GM12878 (cell line): ENCODE results near the gene ECM1. TPM values are rescaled to one million over a fixed set of nuclear protein-coding genes. Genes with fewer than 3 reads are reported as not detected.

Experiments used
- ATAC-seq: fragments of 200-7000 bp; cut with Tn5 transposase; 3 replicates; pipeline ENCODE4 v1.9.1; 2020; ENCODE audit warnings: mild to moderate bottlenecking, moderate library complexity
- BruUV-seq: library from RNA; stranded (reverse); fragments of 400-500 nt; replicated peaks from 2 replicates; lab custom pipeline; 2021; lab: Mats Ljungman, UMichigan
- CTCF ChIA-PET: fragments of 300-600 bp; sonication (Branson Sonifier 250); formaldehyde crosslinking; extraction: SDS; loops from one replicate; lab custom pipeline; 2021; ENCODE audit warnings: inconsistent platforms; lab: Yijun Ruan, JAX
- POLR2A ChIA-PET: fragments of 350-600 bp; formaldehyde crosslinking; extraction: SDS; loops from one replicate; lab custom pipeline; 2021; ENCODE audit warnings: inconsistent platforms; lab: Charles Lee
- RAD21 ChIA-PET: fragments of 300-600 bp; sonication (Branson Sonifier 250); formaldehyde crosslinking; loops from one replicate; lab custom pipeline; 2023; ENCODE audit warnings: antibody characterized with exemption; ENCODE audit not compliant: unreplicated experiment; lab: Charles Lee
- SMC1A ChIA-PET: fragments of 300-600 bp; sonication (Branson Sonifier 250); formaldehyde crosslinking; loops from one replicate; lab custom pipeline; 2023; ENCODE audit not compliant: unreplicated experiment, uncharacterized antibody; lab: Charles Lee
- DNase-seq: peaks from one replicate; pipeline ENCODE4 v3.0.0-alpha.2; 2011; ENCODE audit warnings: low read depth, low spot score
- FAIRE-seq: peaks from 3 replicates; lab custom pipeline; 2011; peaks lifted over from hg19 to GRCh38; lab: Jason Lieb, UNC
- H2AFZ ChIP-seq: 2 replicates; pipeline ENCODE4 v1.6.0; 2011; ENCODE audit warnings: low read depth, low read length, control low read depth; ENCODE audit not compliant: control insufficient read depth
- H3K27ac ChIP-seq: 2 replicates; pipeline ENCODE4 v1.5.1; 2011; ENCODE audit warnings: control low read depth; ENCODE audit not compliant: control insufficient read depth, insufficient read depth
- H3K27me3 ChIP-seq, 2 experiments: replicated peaks in 1 of 2; 2 replicates each; pipeline versions ENCODE4 v1.6.0 to v1.6.1; 2011; ENCODE audit warnings: low read length in 1 of 2; ENCODE audit not compliant: control insufficient read depth in 2 of 2, insufficient read depth in 2 of 2
- H3K36me3 ChIP-seq, 2 experiments: 2 replicates each; pipeline ENCODE4 v1.5.1; 2011; ENCODE audit warnings: low read length in 1 of 2; ENCODE audit not compliant: control insufficient read depth in 2 of 2, insufficient read depth in 2 of 2
- H3K4me1 ChIP-seq: 2 replicates; pipeline ENCODE4 v1.6.1; 2011; ENCODE audit warnings: mild to moderate bottlenecking, low read length, moderate library complexity, mixed read lengths; ENCODE audit not compliant: control insufficient read depth, insufficient read depth
- H3K4me2 ChIP-seq: 2 replicates; pipeline ENCODE4 v1.6.0; 2011; ENCODE audit warnings: control low read depth; ENCODE audit not compliant: control insufficient read depth, insufficient read depth
- H3K4me3 ChIP-seq: fragments of 200-600 bp; sonication (generic); 2 replicates; pipeline ENCODE4 v1.5.1; 2016
- H3K79me2 ChIP-seq: 2 replicates; pipeline ENCODE4 v1.6.0; 2011; ENCODE audit warnings: low read length; ENCODE audit not compliant: control insufficient read depth, insufficient read depth
- H3K9ac ChIP-seq: 2 replicates; pipeline ENCODE4 v1.8.0; 2011; ENCODE audit warnings: low read length, control low read depth, mixed read lengths; ENCODE audit not compliant: control insufficient read depth, insufficient read depth
- H3K9me3 ChIP-seq: replicated peaks from 3 replicates; pipeline ENCODE4 v1.5.1; 2011; ENCODE audit warnings: mild to moderate bottlenecking, low read length; ENCODE audit not compliant: control insufficient read depth, insufficient read depth
- H4K20me1 ChIP-seq: 2 replicates; pipeline ENCODE4 v1.6.0; 2011; ENCODE audit not compliant: control insufficient read depth, insufficient read depth
- CBX5 ChIP-seq: sonication (generic); IDR thresholded peaks from 2 replicates; pipeline ENCODE4 v1.6.1; 2016; ENCODE audit warnings: low read depth, moderate library complexity, mild to moderate bottlenecking, inconsistent platforms
- CHD1 ChIP-seq: IDR thresholded peaks from 2 replicates; pipeline ENCODE4 v1.6.1; 2012; ENCODE audit warnings: low read depth, low read length, improper control_type of control experiment
- ESRRA ChIP-seq: IDR thresholded peaks from 2 replicates; pipeline ENCODE4 v1.6.1; 2012; ENCODE audit warnings: mild to moderate bottlenecking, low read length, improper control_type of control experiment
- MXI1 ChIP-seq: fragments of 150-350 bp; IDR thresholded peaks from 2 replicates; pipeline ENCODE4 v1.6.1; 2011; ENCODE audit warnings: low read depth, mild to moderate bottlenecking, inconsistent platforms, low read length, improper control_type of control experiment
- RAD21 ChIP-seq: IDR thresholded peaks from 2 replicates; pipeline ENCODE4 v1.6.1; 2011; ENCODE audit warnings: mild to moderate bottlenecking, low read depth, low read length, moderate library complexity; ENCODE audit not compliant: insufficient read depth
- SMAD5 ChIP-seq: IDR thresholded peaks from 2 replicates; pipeline ENCODE4 v1.6.1; 2016; ENCODE audit warnings: antibody characterized with exemption, low read depth
- SMC3 ChIP-seq: IDR thresholded peaks from 2 replicates; pipeline ENCODE4 v1.6.1; 2011; ENCODE audit warnings: low read length, improper control_type of control experiment, borderline replicate concordance
- SP1 ChIP-seq: IDR thresholded peaks from one replicate; pipeline ENCODE4 v1.6.1; 2011; ENCODE audit warnings: low read depth, low read length
- SUPT20H ChIP-seq: IDR thresholded peaks from 2 replicates; pipeline ENCODE4 v1.6.1; 2011; ENCODE audit warnings: low read depth, mild to moderate bottlenecking, low read length, moderate library complexity, borderline replicate concordance; ENCODE audit not compliant: control insufficient read depth
- ZNF217 ChIP-seq: fragments of 450-650 bp; IDR thresholded peaks from 2 replicates; pipeline ENCODE4 v1.6.1; 2017; ENCODE audit warnings: antibody characterized with exemption, mild to moderate bottlenecking
- ZNF384 ChIP-seq: IDR thresholded peaks from 2 replicates; pipeline ENCODE4 v1.6.1; 2012; ENCODE audit warnings: low read depth, mild to moderate bottlenecking, low read length, improper control_type of control experiment, borderline replicate concordance
- ZNF687 ChIP-seq: fragments of 450-650 bp; IDR thresholded peaks from 2 replicates; pipeline ENCODE4 v1.6.1; 2017; ENCODE audit warnings: mild to moderate bottlenecking, moderate library complexity
- WGBS: methylation state at CpG from one replicate; pipeline ENCODE4 v1.1.6; 2016; ENCODE audit warnings: low lambda C conversion rate; ENCODE audit not compliant: insufficient replicate concordance, insufficient coverage; ENCODE audit errors: missing lambda C conversion rate; 5-methylcytosine and 5-hydroxymethylcytosine counted together
- in situ Hi-C: fragments of 300-500 bp; cut with MboI; formaldehyde crosslinking; loops from 9 replicates; pipeline ENCODE4 v1.14.3; 2018; ENCODE audit warnings: mixed read lengths
- intact Hi-C: fragments of 100-400 bp; cut with micrococcal nuclease; formaldehyde crosslinking; loops from one replicate; pipeline ENCODE4 v1.14.2; 2022; ENCODE audit not compliant: unreplicated experiment
- polyA plus RNA-seq, 11 experiments: library from polyadenylated mRNA; depleted of rRNA in 4 of 11; unstranded in 6 of 11; stranded (reverse) in 5 of 11; fragments of >200 nt; fragmentation: Nextera tagmentation in 4 of 11; fragmentation: Illumina TruSeq in 1 of 11; extraction: Ambion mirVana in 4 of 11; extraction: Trizol in 1 of 11; gene quantifications; 1 replicate in 1 of 11; 2 replicates in 10 of 11; pipeline versions ENCODE4 v1.2.1 to v1.2.3, GENCODE V29; 2011 to 2016; ENCODE audit warnings: inconsistent platforms in 2 of 11, missing spikeins in 2 of 11, low read depth in 1 of 11
- total RNA-seq, 4 experiments: library from RNA; depleted of rRNA in 3 of 4; stranded (reverse); fragments of >200 nt in 3 of 4; fragmentation: Illumina TruSeq in 1 of 4; extraction: Trizol in 1 of 4; gene quantifications; 2 replicates each; pipeline versions ENCODE4 v1.2.1 to v1.2.3, GENCODE V29; 2013 to 2021
- TF ChIP-seq, protein P1 (sequence below): fragments of 450-650 bp; formaldehyde crosslinking; IDR thresholded peaks from 2 replicates; pipeline ENCODE4 v1.4.0; 2022; ENCODE audit warnings: mild to moderate bottlenecking, moderate library complexity
- TF ChIP-seq, protein P2 (sequence below): fragments of 450-650 bp; IDR thresholded peaks from 2 replicates; pipeline ENCODE4 v1.6.1; 2018; ENCODE audit warnings: mild to moderate bottlenecking, low read depth, moderate library complexity; ENCODE audit not compliant: partially characterized antibody

ECM1 gene
- total and polyA plus RNA-seq, 10 of the 15 experiments (the other 5 are each of a cell fraction or from before 2014, with no cell fraction given) = 0.06 to 1.3 (median 0.60) TPM

DNA sequence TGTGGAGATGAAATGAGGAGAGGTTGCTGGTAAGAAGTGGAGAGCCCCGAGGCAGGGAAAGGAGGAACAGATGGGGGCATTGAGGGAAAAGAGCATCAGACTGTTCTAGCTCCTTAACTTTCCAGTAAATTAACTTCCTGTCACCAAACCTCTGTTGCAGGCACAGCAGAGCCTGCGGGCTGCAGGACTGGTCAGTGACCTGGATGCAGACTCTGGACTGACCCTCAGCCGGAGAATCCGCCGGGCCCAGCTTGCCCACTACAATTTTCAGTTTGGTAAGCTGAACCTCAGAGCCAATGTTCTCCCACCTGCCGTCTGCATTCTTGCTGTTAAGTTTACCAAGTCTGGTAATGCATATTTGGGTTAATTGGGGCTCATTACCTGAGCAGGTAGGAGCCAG lies 2.5 kb upstream of the ECM1 start:
- no TSS peak for BruUV-seq
- in situ Hi-C loops = no loop called here
- SMC1A ChIA-PET = no interaction called here
- H3K27ac ChIP-seq = no peak overlapping the region
- no peak for TF ChIP-seq ZNF217
- no peak for TF ChIP-seq MXI1
- no peak for TF ChIP-seq ZNF384
- TF ChIP-seq, protein P1, sequence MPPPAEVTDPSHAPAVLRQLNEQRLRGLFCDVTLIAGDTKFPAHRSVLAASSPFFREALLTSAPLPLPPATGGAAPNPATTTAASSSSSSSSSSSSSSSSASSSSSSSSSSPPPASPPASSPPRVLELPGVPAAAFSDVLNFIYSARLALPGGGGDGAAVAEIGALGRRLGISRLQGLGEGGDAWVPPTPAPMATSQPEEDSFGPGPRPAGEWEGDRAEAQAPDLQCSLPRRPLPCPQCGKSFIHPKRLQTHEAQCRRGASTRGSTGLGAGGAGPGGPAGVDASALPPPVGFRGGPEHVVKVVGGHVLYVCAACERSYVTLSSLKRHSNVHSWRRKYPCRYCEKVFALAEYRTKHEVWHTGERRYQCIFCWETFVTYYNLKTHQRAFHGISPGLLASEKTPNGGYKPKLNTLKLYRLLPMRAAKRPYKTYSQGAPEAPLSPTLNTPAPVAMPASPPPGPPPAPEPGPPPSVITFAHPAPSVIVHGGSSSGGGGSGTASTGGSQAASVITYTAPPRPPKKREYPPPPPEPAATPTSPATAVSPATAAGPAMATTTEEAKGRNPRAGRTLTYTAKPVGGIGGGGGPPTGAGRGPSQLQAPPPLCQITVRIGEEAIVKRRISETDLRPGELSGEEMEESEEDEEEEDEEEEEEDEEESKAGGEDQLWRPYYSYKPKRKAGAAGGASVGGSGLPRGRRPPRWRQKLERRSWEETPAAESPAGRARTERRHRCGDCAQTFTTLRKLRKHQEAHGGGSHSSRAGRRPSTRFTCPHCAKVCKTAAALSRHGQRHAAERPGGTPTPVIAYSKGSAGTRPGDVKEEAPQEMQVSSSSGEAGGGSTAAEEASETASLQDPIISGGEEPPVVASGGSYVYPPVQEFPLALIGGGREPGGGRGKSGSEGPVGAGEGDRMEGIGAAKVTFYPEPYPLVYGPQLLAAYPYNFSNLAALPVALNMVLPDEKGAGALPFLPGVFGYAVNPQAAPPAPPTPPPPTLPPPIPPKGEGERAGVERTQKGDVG = no peak
- TF ChIP-seq CBX5 = no peak
- TF ChIP-seq SMC3 = no peak
- TF ChIP-seq ZNF687 = no peak
- no peak for TF ChIP-seq SP1
- no peak for TF ChIP-seq ESRRA
- TF ChIP-seq SMAD5 = no peak
- TF ChIP-seq, protein P2, sequence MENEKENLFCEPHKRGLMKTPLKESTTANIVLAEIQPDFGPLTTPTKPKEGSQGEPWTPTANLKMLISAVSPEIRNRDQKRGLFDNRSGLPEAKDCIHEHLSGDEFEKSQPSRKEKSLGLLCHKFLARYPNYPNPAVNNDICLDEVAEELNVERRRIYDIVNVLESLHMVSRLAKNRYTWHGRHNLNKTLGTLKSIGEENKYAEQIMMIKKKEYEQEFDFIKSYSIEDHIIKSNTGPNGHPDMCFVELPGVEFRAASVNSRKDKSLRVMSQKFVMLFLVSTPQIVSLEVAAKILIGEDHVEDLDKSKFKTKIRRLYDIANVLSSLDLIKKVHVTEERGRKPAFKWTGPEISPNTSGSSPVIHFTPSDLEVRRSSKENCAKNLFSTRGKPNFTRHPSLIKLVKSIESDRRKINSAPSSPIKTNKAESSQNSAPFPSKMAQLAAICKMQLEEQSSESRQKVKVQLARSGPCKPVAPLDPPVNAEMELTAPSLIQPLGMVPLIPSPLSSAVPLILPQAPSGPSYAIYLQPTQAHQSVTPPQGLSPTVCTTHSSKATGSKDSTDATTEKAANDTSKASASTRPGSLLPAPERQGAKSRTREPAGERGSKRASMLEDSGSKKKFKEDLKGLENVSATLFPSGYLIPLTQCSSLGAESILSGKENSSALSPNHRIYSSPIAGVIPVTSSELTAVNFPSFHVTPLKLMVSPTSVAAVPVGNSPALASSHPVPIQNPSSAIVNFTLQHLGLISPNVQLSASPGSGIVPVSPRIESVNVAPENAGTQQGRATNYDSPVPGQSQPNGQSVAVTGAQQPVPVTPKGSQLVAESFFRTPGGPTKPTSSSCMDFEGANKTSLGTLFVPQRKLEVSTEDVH = no peak
- no peak for TF ChIP-seq SUPT20H
- TF ChIP-seq RAD21 = no peak
- no peak for TF ChIP-seq CHD1
- peaks cover 2% of the 10 kb centered on the region for H3K4me1 ChIP-seq
- H2AFZ ChIP-seq = no peak overlapping the region
- CTCF ChIA-PET = interaction anchor here (1.1 kb wide), 1 partner anchor 10 kb away, joined by 4 read pairs; the partner anchor contains the start of gene FALEC
- FAIRE-seq (no peak), ATAC-seq (no peak), DNase-seq (no peak)
- H3K9me3 ChIP-seq = no peaks in the 10 kb centered on the region
- no peaks in the 10 kb centered on the region for H3K79me2 ChIP-seq
- intact Hi-C loops = no loop called here
- H3K4me3 ChIP-seq = no peak overlapping the region
- WGBS = 85% methylated on average over 6 of the region's 6 CpGs
- H4K20me1 ChIP-seq = no peaks in the 10 kb centered on the region
- no peak overlapping the region for H3K9ac ChIP-seq
- RAD21 ChIA-PET = no interaction called here
- H3K36me3 ChIP-seq = peaks cover 6 to 9% of the 10 kb centered on the region in 2 experiments
- POLR2A ChIA-PET = no interaction called here
- no peak overlapping the region for H3K4me2 ChIP-seq
- H3K27me3 ChIP-seq = no peaks in the 10 kb centered on the region
